GM18951 (cell line): ENCODE results near the gene PRPF19.

Source experiments
- POLR2A ChIP-seq: IDR thresholded peaks from 4 replicates; pipeline ENCODE4 v1.6.1; 2011; ENCODE audit warnings: mild to moderate bottlenecking; ENCODE audit not compliant: insufficient read length, insufficient read depth; ENCODE audit errors: extremely low read depth
- in situ Hi-C: fragments of 300-500 bp; cut with MboI; formaldehyde crosslinking; loops from one replicate; pipeline ENCODE4 v1.12.0; 2022; ENCODE audit warnings: low sequenced_read_pairs, mixed read lengths, inconsistent platforms; ENCODE audit not compliant: unreplicated experiment

The PRPF19 gene

DNA sequence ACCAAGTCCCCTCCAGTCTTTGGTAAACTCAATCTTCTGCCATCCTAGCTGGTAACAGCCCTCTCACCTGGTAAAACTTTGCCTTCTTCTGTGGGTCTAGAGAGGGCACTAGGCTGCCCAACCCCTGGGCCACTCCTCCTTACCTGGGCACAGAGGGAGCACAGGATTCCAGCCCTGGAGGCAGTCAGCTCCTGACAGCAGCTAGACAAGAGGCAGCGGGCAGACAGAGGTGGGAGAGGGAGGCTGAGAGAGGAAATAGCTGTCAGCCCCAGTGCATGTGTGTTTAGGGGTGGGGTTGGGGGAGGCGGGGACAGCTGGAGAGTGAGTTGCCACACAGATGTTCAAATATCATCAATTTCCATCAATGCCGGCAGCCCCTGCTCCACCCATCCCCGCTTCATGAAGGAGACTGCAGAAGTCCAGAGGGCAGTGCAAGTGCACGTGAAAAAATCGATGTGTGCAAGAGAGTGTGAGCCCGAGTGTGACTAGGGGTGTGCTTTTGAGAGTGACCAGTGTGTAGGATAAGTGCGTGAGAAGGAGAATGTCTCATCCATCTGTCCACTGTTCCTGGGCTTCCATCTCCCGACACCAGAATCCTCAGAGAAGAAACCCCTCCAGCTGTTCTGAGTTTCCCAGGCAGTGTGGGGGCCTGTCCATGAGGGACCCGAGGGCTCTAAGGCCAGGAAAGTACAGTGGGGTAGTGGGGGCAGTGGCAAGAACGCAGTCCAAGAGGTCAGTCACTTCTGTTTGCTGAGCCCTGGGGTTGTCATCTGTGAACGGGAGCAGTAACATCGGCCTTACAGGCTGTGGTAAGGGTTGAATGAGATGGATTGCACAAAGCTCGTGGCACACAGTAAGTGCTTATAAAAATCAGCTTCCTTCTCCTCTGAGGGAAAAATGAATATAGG, 50.4 kb downstream of the PRPF19 start, which contains the start of gene PTGDR2:
TSS of gene PTGDR2 (minus strand) at position 225 of the 908 bp plus-strand sequence. CDS start 2,228 bp downstream, outside the sequence.
- in situ Hi-C loops = no loop called here
- no peak for TF ChIP-seq POLR2A

DNA sequence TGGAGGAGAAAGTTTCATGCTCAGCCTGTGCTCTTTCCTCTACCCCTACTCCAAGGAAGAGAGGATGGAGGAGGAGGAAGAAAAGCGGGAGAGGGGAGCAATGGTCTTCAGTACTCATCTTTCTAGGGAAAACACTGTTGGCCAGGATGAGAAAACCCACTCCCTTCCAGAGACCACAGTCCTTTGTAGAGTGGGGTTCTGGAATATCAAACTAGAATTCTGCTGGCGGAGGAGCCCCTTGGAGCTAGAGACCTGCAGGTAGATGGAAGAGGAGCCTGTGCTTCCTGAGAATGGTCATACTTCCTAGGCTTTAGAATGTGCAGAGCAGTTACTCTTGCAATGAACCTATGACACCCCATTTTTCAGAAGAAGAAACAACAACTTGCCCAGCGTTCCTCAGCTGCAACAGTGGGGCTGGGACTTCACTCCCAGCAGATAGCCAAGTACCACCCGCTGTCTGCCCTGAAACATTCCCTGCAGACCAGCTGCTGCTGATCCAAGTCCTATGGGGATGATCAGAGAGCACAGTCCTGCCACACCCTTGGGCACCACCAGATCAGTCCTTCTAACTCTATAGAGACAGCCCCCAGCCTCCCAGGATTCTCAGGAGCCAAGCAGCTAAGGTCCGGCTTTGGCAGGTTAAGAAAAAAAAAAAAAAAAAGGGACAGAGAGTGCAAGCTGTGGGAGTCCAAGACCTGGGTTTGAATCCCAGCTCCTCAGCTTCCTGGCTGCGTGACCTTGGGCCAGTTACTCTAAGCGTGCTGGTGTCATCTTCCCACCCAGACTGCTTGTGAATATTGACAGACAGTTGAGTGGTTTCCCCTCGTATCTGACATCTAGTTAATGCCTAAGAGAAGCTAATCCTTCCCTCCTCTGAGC, 51.3 kb downstream of the PRPF19 start:
- in situ Hi-C loops = no loop called here
- TF ChIP-seq POLR2A = no peak

DNA sequence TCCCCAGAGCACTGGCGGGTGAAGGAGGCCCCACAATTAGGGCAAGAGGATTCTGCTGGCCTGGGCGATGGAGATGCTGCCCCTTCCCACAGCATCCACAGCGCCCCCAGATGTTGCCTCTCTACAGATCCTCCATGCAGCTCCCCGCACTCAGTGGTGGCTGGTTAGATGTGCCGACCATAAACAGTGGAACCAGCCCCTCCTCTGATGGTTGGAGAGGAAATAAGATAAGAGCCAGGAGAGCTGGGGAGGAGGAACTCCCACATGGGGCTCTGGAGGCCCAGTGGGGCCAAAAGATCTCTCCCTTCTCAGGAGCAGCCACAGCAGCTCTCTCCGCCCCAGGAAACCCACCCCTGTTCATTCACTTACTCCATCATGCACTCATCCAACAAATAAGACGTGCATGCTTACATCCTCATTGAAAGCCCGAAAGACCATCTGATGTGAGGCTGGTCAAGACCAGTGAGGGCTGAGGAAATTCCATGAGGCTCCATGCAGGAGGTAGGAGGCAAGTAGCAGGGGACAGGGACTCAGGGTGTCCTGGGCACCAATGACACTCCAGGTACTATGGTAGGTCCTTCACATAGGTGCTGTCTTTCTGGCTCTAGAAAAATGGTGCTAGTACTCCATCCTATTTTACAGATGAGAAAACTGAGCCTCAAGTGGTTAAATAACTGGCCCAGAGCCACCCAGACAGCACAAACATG, 52.1 kb downstream of the PRPF19 start:
- no peak for TF ChIP-seq POLR2A
- in situ Hi-C loops = no loop called here

DNA sequence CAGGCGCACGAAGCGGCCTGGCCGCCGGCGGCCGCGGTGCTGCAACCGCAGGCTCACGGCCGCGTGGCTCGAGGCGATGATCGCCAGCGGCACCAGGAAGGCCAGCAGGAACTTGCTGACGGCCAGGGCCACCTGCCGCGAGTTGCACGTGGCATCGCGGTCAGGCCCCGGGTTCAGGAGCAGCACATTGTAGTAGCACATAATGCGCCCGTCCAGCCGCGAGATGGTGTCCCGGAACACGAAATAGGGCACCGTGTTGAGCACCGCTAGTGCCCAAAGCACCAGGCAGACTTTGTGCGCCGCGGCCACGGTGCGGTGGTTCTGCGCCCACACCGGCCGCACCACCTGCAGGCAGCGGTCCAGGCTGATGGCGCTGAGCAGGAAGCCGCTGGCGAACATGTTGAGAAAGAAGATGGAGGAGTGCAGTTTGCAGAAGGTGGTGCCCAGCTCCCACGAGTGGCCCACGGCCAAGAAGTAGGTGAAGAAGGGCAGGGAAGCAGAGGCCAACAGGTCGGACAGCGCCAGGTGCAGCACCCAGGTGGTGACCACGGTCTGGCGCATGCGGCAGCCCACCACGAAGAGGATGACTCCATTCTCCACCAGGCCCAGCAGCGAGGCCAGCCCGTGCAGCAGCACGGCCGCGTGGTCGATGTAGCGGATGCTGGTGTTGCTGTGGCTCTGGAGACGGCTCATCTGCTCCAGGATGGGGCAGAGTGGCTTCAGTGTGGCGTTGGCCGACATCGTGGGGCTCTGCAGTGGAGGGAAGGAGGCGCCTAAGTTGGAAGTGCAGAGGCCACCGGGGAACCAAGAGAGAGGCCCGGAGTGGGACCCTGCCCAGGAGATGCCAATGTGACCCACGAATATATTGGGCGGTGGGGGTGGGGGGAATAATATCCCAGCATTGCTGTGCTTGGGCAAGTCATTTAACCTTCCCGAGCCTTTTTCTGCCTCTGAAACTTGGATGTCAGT, 53.1 kb downstream of the PRPF19 start:
- TF ChIP-seq POLR2A = no peak
- in situ Hi-C loops = no loop called here

DNA sequence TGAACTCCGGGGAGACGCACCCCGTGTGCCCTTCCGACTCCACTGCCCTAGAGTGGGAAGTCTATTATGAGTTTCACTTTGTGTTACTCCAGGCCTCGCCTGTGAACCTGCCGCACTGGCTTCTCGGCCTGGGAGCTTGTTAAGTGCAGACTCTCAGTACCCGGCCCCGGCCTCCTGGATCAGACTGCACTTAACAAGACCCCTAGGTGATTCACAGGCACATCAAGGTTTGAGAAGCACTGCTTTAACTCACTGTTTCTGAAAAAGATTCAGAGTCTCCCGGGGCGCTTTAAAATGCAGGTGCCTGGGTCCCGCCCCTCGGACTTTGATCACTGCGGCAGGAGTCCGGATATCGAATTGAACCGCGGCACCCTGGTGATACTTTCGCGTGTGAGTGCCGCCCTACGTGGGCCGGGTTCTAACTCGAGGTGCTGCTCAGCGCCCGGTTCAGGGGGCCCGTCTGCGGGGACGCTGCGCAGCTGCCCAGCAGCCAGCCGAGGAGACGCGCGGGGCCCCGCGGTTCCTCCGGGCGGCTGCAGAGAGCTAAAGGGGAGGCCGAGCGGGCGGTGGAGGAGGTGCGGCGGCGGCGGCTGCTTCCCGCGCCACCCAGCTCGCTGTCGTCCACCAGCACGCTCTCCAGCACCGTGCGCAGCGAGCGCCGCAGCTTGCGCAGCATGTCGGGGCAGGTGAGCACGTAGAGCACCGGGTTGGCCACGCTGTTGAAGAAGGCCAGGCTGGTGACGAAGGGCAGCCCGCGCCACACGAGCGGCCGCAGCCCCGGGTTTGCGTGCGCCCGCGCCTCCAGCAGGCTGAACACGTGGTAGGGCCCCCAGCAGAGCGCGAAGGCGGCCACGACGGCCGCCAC, 54.0 kb downstream of the PRPF19 start:
- TF ChIP-seq POLR2A = no peak
- in situ Hi-C loops = no loop called here

DNA sequence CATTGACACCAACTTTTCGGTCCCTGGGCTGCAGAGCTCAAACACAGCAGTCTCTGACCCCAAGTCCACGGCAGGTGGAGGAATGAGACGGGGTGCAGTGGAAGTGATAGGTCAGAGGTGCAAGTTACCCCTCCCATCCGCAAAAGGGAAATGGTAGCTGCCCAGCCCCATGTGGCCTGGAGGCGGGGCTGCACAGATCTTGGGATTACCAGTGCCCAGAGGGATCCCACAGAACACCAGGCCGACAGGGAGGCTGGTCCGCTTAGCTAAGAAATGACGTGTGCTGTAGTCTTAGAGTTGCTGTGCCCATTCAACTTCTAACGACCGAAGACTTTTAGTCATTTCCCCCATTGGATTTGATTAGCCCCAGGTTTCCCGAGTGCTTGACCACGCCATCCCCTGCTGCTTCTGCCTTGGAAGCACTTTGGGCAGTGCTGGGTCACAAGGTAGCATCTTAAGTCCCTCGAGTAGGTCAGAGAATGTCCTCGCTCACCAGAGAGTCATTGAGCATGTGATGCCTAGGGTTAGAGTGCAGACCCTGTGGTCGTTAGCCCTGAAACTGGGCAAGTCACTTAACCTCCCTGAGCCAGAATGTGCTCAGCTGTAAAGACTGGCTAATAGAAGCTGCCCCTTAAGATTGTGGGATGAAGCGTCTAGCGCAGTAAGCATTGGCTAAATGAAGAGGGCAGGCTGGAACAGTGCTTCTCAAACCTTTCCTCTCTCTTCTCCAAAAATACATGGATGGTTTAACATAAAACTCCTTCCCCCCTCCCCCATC, 54.9 kb downstream of the PRPF19 start:
- TF ChIP-seq POLR2A = no peak
- in situ Hi-C loops = no loop called here

DNA sequence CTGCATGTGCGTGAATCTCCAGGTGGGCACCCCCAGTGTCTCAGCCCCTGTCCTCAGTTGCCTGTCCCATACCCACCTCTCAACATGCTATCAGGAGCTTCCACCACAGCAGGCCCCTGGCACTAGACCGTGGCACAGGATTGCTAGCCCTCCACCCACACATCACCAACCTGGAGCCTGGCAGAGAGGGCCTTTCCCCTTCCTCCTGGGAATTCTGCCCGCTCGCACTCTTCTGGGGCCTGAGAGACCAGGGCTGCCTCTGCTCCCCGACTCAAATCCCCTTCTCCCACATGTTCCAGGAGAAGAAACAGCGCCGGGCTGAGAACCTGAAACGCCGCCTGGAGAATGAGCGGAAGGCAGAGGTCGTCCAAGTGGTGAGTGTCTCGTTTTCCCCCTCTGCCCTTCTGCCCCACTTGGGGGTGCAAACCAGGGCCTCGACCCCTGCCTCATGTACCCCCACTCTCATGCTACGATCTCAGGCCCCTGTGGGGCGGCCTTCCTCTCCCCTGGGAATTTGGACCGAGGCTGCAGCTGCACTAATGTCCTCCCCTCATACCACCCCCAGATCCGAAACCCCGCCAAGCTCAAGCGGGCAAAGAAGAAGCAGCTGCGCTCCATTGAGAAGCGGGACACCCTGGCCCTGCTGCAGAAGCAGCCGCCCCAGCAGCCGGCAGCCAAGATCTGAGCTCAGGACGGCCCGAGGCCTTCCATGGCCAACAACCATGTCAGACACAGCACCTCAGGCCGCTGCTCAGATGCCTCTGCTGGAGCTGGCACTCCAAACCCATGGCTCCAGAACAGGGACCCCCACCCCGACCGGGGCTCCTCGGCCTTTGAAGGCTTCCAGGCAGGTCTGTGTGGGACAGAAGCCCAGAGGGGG, 56.5 kb downstream of the PRPF19 start:
- no peak for TF ChIP-seq POLR2A
- in situ Hi-C loops = no loop called here

DNA sequence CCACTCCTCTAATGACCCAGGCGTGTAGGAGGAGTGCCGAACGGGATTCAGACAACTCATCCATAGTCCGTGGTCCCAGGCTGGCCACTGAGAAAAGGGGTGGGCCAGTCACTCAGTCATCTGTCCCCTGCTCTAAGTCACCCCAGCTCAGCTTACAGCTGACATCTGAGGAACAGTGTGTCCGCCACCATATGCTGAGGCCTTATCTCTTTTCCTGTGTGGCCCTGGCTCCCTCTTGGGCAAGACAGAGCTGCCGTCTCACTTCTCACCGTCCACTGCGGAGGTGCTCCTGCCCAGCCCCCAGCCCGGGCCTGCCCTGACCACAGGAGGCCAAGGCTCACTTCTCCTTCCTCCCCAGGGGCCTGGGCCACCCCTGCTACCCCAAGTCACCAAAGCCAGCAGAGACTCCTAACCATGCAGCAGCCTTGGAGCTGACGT, 57.7 kb downstream of the PRPF19 start:
- no peak for TF ChIP-seq POLR2A
- in situ Hi-C loops = no loop called here

DNA sequence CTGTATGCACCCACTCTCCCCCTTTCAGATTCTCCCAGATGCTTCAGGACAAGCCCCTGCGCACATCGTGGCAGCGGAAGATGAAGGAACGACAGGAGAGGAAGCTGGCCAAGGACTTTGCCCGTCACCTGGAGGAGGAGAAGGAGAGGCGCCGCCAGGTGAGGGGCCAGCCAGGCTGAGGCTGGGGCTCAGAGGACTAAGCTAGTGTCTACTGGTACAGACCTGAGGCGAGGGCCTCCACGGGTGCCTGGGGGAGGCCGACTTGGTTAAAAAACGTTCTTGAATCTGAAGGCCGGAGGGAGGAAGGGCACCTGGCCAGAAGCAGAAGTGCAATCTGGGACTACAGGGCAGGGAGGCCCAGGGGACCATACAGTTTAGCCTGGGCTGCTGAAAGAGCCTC, 58.5 kb downstream of the PRPF19 start:
- in situ Hi-C loops = no loop called here
- TF ChIP-seq POLR2A = no peak

DNA sequence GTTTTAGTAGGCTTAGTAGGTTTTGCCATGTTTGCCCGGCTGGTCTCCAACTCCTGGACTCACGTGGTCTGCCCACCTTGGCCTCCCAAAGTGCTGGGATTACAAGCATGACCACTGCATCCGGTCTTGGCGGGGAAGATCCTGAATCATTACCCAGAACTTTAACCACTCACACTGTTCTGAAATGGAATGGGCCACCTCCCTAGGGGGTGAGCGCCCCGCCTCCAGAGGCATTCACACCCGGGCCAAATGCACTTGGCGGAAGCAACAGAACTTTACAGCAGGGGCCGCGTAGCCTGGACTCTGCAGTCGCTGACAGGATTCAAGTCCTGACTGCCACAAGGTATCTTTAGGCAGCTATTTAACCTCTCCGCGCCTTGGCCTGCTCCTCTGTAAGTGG, 59.1 kb downstream of the PRPF19 start:
- in situ Hi-C loops = no loop called here
- TF ChIP-seq POLR2A = no peak
